Gastroesophageal sphincter (tissue), 4 donors: ENCODE measurements around the gene ACSL5. TPM values are rescaled to one million over a fixed set of nuclear protein-coding genes. Genes with fewer than 3 reads are reported as not detected.

Experiments used
- ATAC-seq: fragments of 150-250 bp; one replicate; pipeline ENCODE4 v1.9.1; 2016; ENCODE audit warnings: mild to moderate bottlenecking, moderate library complexity
- H3K27ac ChIP-seq, 4 donors: fragments of 200-600 bp; sonication (generic) in 3 of 4; 1 replicate in 3 of 4; 2 replicates in 1 of 4; pipeline ENCODE4 v1.5.1; 2016 to 2019
- H3K27me3 ChIP-seq: fragments of 200-600 bp; sonication (generic); one replicate; pipeline ENCODE4 v1.5.1; 2019
- H3K36me3 ChIP-seq, 2 donors: fragments of 200-600 bp; sonication (generic); one replicate each; pipeline ENCODE4 v1.5.1; 2019; ENCODE audit warnings: control low read depth in 1 of 2
- H3K4me1 ChIP-seq, 3 donors: fragments of 200-600 bp; sonication (generic); 1 replicate in 2 of 3; 2 replicates in 1 of 3; pipeline ENCODE4 v1.5.1; 2016 to 2019; ENCODE audit warnings: control low read depth in 2 of 3
- H3K4me3 ChIP-seq, 2 donors: fragments of 200-600 bp; sonication (generic); one replicate each; pipeline ENCODE4 v1.5.1; 2019; ENCODE audit warnings: mild to moderate bottlenecking in 1 of 2, moderate library complexity in 1 of 2
- H3K9me3 ChIP-seq, 3 donors: fragments of 200-600 bp; sonication (generic); one replicate each; pipeline ENCODE4 v1.5.1; 2017 to 2019; ENCODE audit warnings: control low read depth in 2 of 3
- CTCF ChIP-seq, 4 experiments: fragments of 200-600 bp in 2 of 4; fragments of 450-650 bp in 2 of 4; sonication (generic) in 1 of 4; IDR thresholded peaks; one replicate each; pipeline ENCODE4 v1.5.1; 2017 to 2019; ENCODE audit warnings: antibody characterized with exemption in 4 of 4, mild to moderate bottlenecking in 2 of 4, moderate library complexity in 2 of 4
- EP300 ChIP-seq: sonication (generic); formaldehyde crosslinking; IDR thresholded peaks from one replicate; pipeline ENCODE4 v1.6.1; 2017; ENCODE audit warnings: antibody characterized with exemption, mild to moderate bottlenecking
- POLR2A ChIP-seq, 2 donors: fragments of 450-650 bp; IDR thresholded peaks; one replicate each; pipeline ENCODE4 v1.6.1; 2017; ENCODE audit warnings: antibody characterized with exemption in 2 of 2, mild to moderate bottlenecking in 2 of 2, moderate library complexity in 1 of 2
- POLR2AphosphoS5 ChIP-seq: sonication (generic); formaldehyde crosslinking; IDR thresholded peaks from one replicate; pipeline ENCODE4 v1.6.1; 2017; ENCODE audit warnings: antibody characterized with exemption
- WGBS, 2 donors: methylation state at CpG; one replicate each; pipeline ENCODE4 v1.1.5; 2018; ENCODE audit warnings: low coverage in 1 of 2; 5-methylcytosine and 5-hydroxymethylcytosine counted together
- total RNA-seq, 4 donors: library from RNA; depleted of rRNA; stranded (reverse); fragments of >200 nt; gene quantifications; one replicate each; pipeline ENCODE4 v1.1.0, GENCODE V29; 2016

The ACSL5 gene
- total RNA-seq, 4 donors from 2014 or later, result 2.0 to 14.6 (median 9.8) TPM

GRCh38 chr10:112332509-112333228 lies 41.2 kb upstream of the ACSL5 start:
- 38 to 76% methylated on average over 2 to 5 of the region's 5 CpGs for WGBS, 2 donors
- Histone ChIP-seq H3K9me3 (no peaks in the 10 kb centered on the region), H3K27ac (no peak overlapping the region), H3K4me1 (no peaks in the 10 kb centered on the region), H3K4me3 (no peak overlapping the region), H3K36me3 (no peaks in the 10 kb centered on the region), H3K27me3 (peaks cover 6% of the 10 kb centered on the region)
- ATAC-seq, result no peak
- TF ChIP-seq POLR2AphosphoS5 (no peak), CTCF (IDR thresholded peaks at IDR 0.05) (no peak), EP300 (no peak), POLR2A (IDR thresholded peaks at IDR 0.05) (no peak)

GRCh38 chr10:112333452-112333851 lies 40.5 kb upstream of the ACSL5 start:
- no peak overlapping the region for H3K4me3 ChIP-seq
- no peak overlapping the region for H3K27ac ChIP-seq
- TF ChIP-seq EP300 (no peak), POLR2AphosphoS5 (no peak), POLR2A (IDR thresholded peaks at IDR 0.05) (no peak), CTCF (IDR thresholded peaks at IDR 0.05) (no peak)
- H3K4me1 ChIP-seq, result no peaks in the 10 kb centered on the region
- H3K36me3 ChIP-seq, result no peaks in the 10 kb centered on the region
- peaks cover 10% of the 10 kb centered on the region for H3K27me3 ChIP-seq
- 71 to 72% methylated on average over 1 to 3 of the region's 4 CpGs for WGBS, 2 donors
- no peak for ATAC-seq
- H3K9me3 ChIP-seq, result no peaks in the 10 kb centered on the region

GRCh38 chr10:112335111-112335867 lies 38.6 kb upstream of the ACSL5 start:
- no peak overlapping the region for H3K4me3 ChIP-seq
- no peaks in the 10 kb centered on the region for H3K4me1 ChIP-seq
- peaks cover 10% of the 10 kb centered on the region for H3K27me3 ChIP-seq
- TF ChIP-seq POLR2AphosphoS5 (no peak), EP300 (no peak), POLR2A (IDR thresholded peaks at IDR 0.05) (no peak), CTCF (IDR thresholded peaks at IDR 0.05) (no peak)
- WGBS, 2 donors, result 39 to 48% methylated on average over 4 to 5 of the region's 5 CpGs
- no peaks in the 10 kb centered on the region for H3K36me3 ChIP-seq
- no peak overlapping the region for H3K27ac ChIP-seq
- no peak for ATAC-seq
- H3K9me3 ChIP-seq, result no peaks in the 10 kb centered on the region

DNA sequence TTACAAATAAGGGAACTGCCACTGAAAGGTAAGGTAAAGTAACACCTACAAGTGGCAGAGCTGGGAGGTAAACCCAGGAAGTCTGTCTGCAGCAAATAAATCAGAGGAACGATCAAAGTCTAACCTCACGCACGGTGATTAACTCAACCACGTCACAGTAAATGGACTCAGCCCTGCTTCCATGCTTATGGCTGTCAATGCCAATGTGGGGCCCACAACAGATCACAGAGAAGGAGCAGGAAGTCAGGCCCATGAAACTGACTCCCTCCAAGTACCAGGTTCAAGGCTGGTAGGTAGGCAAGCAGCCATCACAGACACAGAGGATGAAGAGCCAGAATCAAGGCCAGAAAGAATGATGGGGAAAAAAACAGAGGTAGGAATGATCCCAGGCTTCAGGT lies 38.0 kb upstream of the ACSL5 start:
- Histone ChIP-seq H3K27ac (no peak overlapping the region), H3K27me3 (peaks cover 10% of the 10 kb centered on the region), H3K4me3 (no peak overlapping the region), H3K4me1 (no peaks in the 10 kb centered on the region), H3K36me3 (no peaks in the 10 kb centered on the region), H3K9me3 (no peaks in the 10 kb centered on the region)
- TF ChIP-seq CTCF (IDR thresholded peaks at IDR 0.05), result no peak
- no peak for TF ChIP-seq POLR2A (IDR thresholded peaks at IDR 0.05)
- no peak for TF ChIP-seq EP300
- TF ChIP-seq POLR2AphosphoS5, result no peak
- 61 to 86% methylated on average over 3 to 4 of the region's 4 CpGs for WGBS, 2 donors
- no peak for ATAC-seq
